H1 (cell line): ENCODE results near the gene RPUSD3. TPM values are rescaled to one million over a fixed set of nuclear protein-coding genes. Genes with fewer than 3 reads are reported as not detected.
A peak's percentile ranks its signal among the peaks of the same experiment; 100 is the strongest.

Experiments
- CTCF ChIA-PET: fragments of 300-600 bp; sonication (Branson Sonifier 250); formaldehyde crosslinking; loops from one replicate; lab custom pipeline; 2021; ENCODE audit not compliant: partially characterized antibody; lab: Charles Lee
- POLR2A ChIA-PET: fragments of 300-600 bp; sonication (Branson Sonifier 250); formaldehyde crosslinking; loops from one replicate; lab custom pipeline; 2021; ENCODE audit warnings: inconsistent platforms; ENCODE audit not compliant: partially characterized antibody; lab: Charles Lee
- DNase-seq, 2 experiments: peaks; one replicate each; pipeline versions ENCODE4 v3.0.0 to v3.0.0-alpha.2; 2010 to 2022; ENCODE audit warnings: low spot score in 2 of 2, low read depth in 1 of 2, mixed read lengths in 1 of 2
- FAIRE-seq: peaks from 2 replicates; lab custom pipeline; 2011; peaks lifted over from hg19 to GRCh38; lab: Jason Lieb, UNC
- H2AFZ ChIP-seq: 2 replicates; pipeline ENCODE4 v1.8.1; 2012; ENCODE audit warnings: low read length, inconsistent platforms
- H2AK5ac ChIP-seq: 2 replicates; pipeline ENCODE4 v1.6.1; 2013; ENCODE audit warnings: low read depth, low read length
- H2BK120ac ChIP-seq: replicated peaks from 2 replicates; pipeline ENCODE3; 2013; ENCODE audit warnings: low read depth, low read length, inconsistent platforms
- H2BK12ac ChIP-seq: 2 replicates; pipeline ENCODE4 v1.6.1; 2013; ENCODE audit warnings: low read depth, low read length
- H2BK15ac ChIP-seq: 2 replicates; pipeline ENCODE4 v1.6.1; 2013; ENCODE audit warnings: low read length
- H2BK20ac ChIP-seq: 2 replicates; pipeline ENCODE4 v1.6.1; 2013; ENCODE audit warnings: low read length
- H2BK5ac ChIP-seq: 2 replicates; pipeline ENCODE4 v1.6.1; 2013; ENCODE audit warnings: low read depth, low read length
- H3K14ac ChIP-seq: 2 replicates; pipeline ENCODE4 v1.6.1; 2013; ENCODE audit warnings: inconsistent platforms; ENCODE audit not compliant: insufficient read length
- H3K18ac ChIP-seq: 2 replicates; pipeline ENCODE4 v1.6.1; 2013; ENCODE audit warnings: low read length; ENCODE audit errors: extremely low read depth
- H3K23ac ChIP-seq: 2 replicates; pipeline ENCODE4 v1.6.1; 2013; ENCODE audit warnings: inconsistent platforms; ENCODE audit not compliant: insufficient read length
- H3K23me2 ChIP-seq: 2 replicates; pipeline ENCODE4 v1.6.1; 2013; ENCODE audit warnings: low read depth, low read length
- H3K27ac ChIP-seq: 2 replicates; pipeline ENCODE4 v1.6.1; 2011; ENCODE audit warnings: low read depth, low read length, inconsistent platforms
- H3K27me3 ChIP-seq, 4 experiments: replicated peaks in 1 of 4; 1 replicate in 1 of 4; 2 replicates in 3 of 4; pipeline versions ENCODE4 v1.6.1 to v1.8.1; 2011 to 2013; ENCODE audit warnings: low read length in 3 of 4, mild to moderate bottlenecking in 3 of 4, inconsistent platforms in 2 of 4, mixed read lengths in 2 of 4, moderate library complexity in 1 of 4; ENCODE audit not compliant: control insufficient read depth in 3 of 4, insufficient read depth in 3 of 4; ENCODE audit errors: extremely low read depth in 1 of 4
- H3K36me3 ChIP-seq, 4 experiments: 2 replicates each; pipeline versions ENCODE4 v1.6.1 to v1.8.1; 2011 to 2013; ENCODE audit warnings: mild to moderate bottlenecking in 4 of 4, low read length in 3 of 4, moderate library complexity in 2 of 4, control low read depth in 1 of 4, inconsistent platforms in 1 of 4; ENCODE audit not compliant: insufficient read depth in 4 of 4, control insufficient read depth in 2 of 4
- H3K4ac ChIP-seq: replicated peaks from 2 replicates; pipeline ENCODE3; 2013; ENCODE audit warnings: low read length, low read depth, mixed read lengths, inconsistent platforms; ENCODE audit not compliant: insufficient read length
- H3K4me1 ChIP-seq, 4 experiments: replicated peaks in 1 of 4; 1 replicate in 1 of 4; 2 replicates in 3 of 4; pipeline versions ENCODE4 v1.6.1 to v1.8.1; 2011 to 2013; ENCODE audit warnings: low read length in 3 of 4, inconsistent platforms in 2 of 4, mixed read lengths in 1 of 4; ENCODE audit not compliant: insufficient read depth in 4 of 4, control insufficient read depth in 3 of 4
- H3K4me2 ChIP-seq, 2 experiments: 2 replicates each; pipeline versions ENCODE4 v1.6.1 to v1.8.1; 2011 to 2013; ENCODE audit warnings: low read depth in 2 of 2, low read length in 2 of 2, control low read depth in 1 of 2, inconsistent platforms in 1 of 2, mild to moderate bottlenecking in 1 of 2; ENCODE audit not compliant: insufficient read depth in 1 of 2
- H3K4me3 ChIP-seq, 4 experiments: fragments of 200-600, 300-600 bp in 1 of 4; sonication (generic), shearing (Covaris generic), sonication (Bioruptor Twin) in 1 of 4; 2 replicates each; pipeline versions ENCODE4 v1.5.1 to v1.8.1; 2011 to 2016; ENCODE audit warnings: low read length in 4 of 4, low read depth in 3 of 4, control low read depth in 2 of 4, inconsistent platforms in 2 of 4, mild to moderate bottlenecking in 2 of 4, mixed read lengths in 1 of 4, moderate library complexity in 1 of 4; ENCODE audit not compliant: insufficient read depth in 2 of 4; ENCODE audit errors: extremely low read depth in 1 of 4
- H3K56ac ChIP-seq: replicated peaks from 2 replicates; pipeline ENCODE3; 2013; ENCODE audit warnings: low read depth, mild to moderate bottlenecking, mixed read lengths, low read length, inconsistent platforms; ENCODE audit not compliant: insufficient read length
- H3K79me1 ChIP-seq: 2 replicates; pipeline ENCODE4 v1.6.1; 2013; ENCODE audit warnings: low read depth, low read length, control low read depth
- H3K79me2 ChIP-seq, 2 experiments: 2 replicates each; pipeline versions ENCODE4 v1.6.1 to v1.8.1; 2012 to 2013; ENCODE audit warnings: low read length in 2 of 2, mild to moderate bottlenecking in 2 of 2, inconsistent platforms in 1 of 2; ENCODE audit not compliant: insufficient read depth in 2 of 2, control insufficient read depth in 1 of 2
- H3K9ac ChIP-seq, 4 experiments: replicated peaks in 1 of 4; 1 replicate in 1 of 4; 2 replicates in 3 of 4; pipeline versions ENCODE4 v1.6.1 to v1.8.1; 2011 to 2013; ENCODE audit warnings: low read depth in 3 of 4, low read length in 3 of 4, control low read depth in 2 of 4, mild to moderate bottlenecking in 2 of 4, moderate library complexity in 2 of 4, inconsistent platforms in 1 of 4; ENCODE audit errors: extremely low read depth in 1 of 4
- H3K9me3 ChIP-seq, 2 experiments: 2 replicates each; pipeline versions ENCODE4 v1.6.1 to v1.8.1; 2012 to 2013; ENCODE audit warnings: mild to moderate bottlenecking in 2 of 2, moderate library complexity in 2 of 2, control low read depth in 1 of 2, inconsistent platforms in 1 of 2, low read depth in 1 of 2, low read length in 1 of 2, mixed read lengths in 1 of 2; ENCODE audit not compliant: insufficient read depth in 2 of 2
- H4K20me1 ChIP-seq, 2 experiments: replicated peaks in 1 of 2; 2 replicates each; pipeline versions ENCODE3 to v1.8.1; 2011 to 2013; ENCODE audit warnings: inconsistent platforms in 2 of 2, low read length in 2 of 2, mild to moderate bottlenecking in 1 of 2; ENCODE audit not compliant: insufficient read depth in 2 of 2, control insufficient read depth in 1 of 2
- H4K5ac ChIP-seq: 2 replicates; pipeline ENCODE4 v1.6.1; 2013; ENCODE audit warnings: low read length, low read depth, mixed read lengths, inconsistent platforms; ENCODE audit not compliant: insufficient read length
- H4K8ac ChIP-seq: 2 replicates; pipeline ENCODE4 v1.8.0; 2013; ENCODE audit warnings: mild to moderate bottlenecking, moderate library complexity, low read length, inconsistent platforms; ENCODE audit not compliant: insufficient read depth; ENCODE audit errors: extremely low read depth
- H4K91ac ChIP-seq: replicated peaks from 2 replicates; pipeline ENCODE3; 2013; ENCODE audit warnings: low read length, mixed read lengths, inconsistent platforms; ENCODE audit not compliant: insufficient read length
- BRCA1 ChIP-seq: IDR thresholded peaks from 2 replicates; pipeline ENCODE4 v1.6.1; 2012; ENCODE audit warnings: low read depth, low read length, improper control_type of control experiment
- WGBS, 2 experiments: shearing (Covaris generic) in 1 of 2; methylation state at CpG; one replicate each; pipeline versions ENCODE4 v1.1.6 to v1.1.7; 2013 to 2015; ENCODE audit warnings: low lambda C conversion rate in 2 of 2, mixed read lengths in 2 of 2, inconsistent platforms in 1 of 2, low coverage in 1 of 2, missing lambda C conversion rate in 1 of 2; ENCODE audit not compliant: insufficient replicate concordance in 2 of 2, insufficient coverage in 1 of 2, insufficient read length in 1 of 2; ENCODE audit errors: extremely low coverage in 1 of 2, missing lambda C conversion rate in 1 of 2; 5-methylcytosine and 5-hydroxymethylcytosine counted together
- polyA plus RNA-seq, 7 experiments: library from polyadenylated mRNA; depleted of rRNA in 3 of 7; stranded (reverse) in 5 of 7; unstranded in 2 of 7; fragments of >200 nt in 5 of 7; fragments of 200-250 nt in 2 of 7; gene quantifications; 1 replicate in 5 of 7; 2 replicates in 1 of 7; 4 replicates in 1 of 7; pipeline versions ENCODE4 v1.2.1 to v1.2.3, GENCODE V29; 2011 to 2013; ENCODE audit warnings: missing spikeins in 2 of 7, mixed read lengths in 2 of 7
- total RNA-seq: library from RNA; stranded (reverse); fragmentation: NEBNext Ultra II Directional; extraction: Animal tissue kit (Norgen Biotek cat#: 25700); gene quantifications from 2 replicates; pipeline ENCODE4 v1.2.1, GENCODE V29; 2021

Gene RPUSD3
- total and polyA plus RNA-seq, 2 of the 8 experiments (the other 6 are each of a cell fraction or from before 2014, with no cell fraction given), result 68.4 to 154 TPM

GRCh38 chr3:9815986-9816385, 27.8 kb downstream of the RPUSD3 start:
- Histone ChIP-seq H3K56ac (no peak overlapping the region), H3K27ac (no peak overlapping the region), H2BK120ac (no peak overlapping the region), H2BK20ac (no peak overlapping the region), H3K36me3 (no peaks in the 10 kb centered on the region), H3K9ac (no peak overlapping the region), H3K4me3 (no peak overlapping the region), H3K23ac (no peak overlapping the region), H4K91ac (no peak overlapping the region), H3K9me3 (no peaks in the 10 kb centered on the region), H2AFZ (no peak overlapping the region), H4K20me1 (no peaks in the 10 kb centered on the region), H2BK15ac (no peak overlapping the region), H4K5ac (no peak overlapping the region), H3K18ac (no peak overlapping the region), H3K4me2 (no peak overlapping the region), H3K4me1 (no peaks in the 10 kb centered on the region), H2AK5ac (0 out of 2 replicates have a peak overlapping the region, but pooled peaks have one; percentile 13), H4K8ac (no peak overlapping the region), H3K79me1 (no peaks in the 10 kb centered on the region), H2BK12ac (no peak overlapping the region), H2BK5ac (no peak overlapping the region), H3K14ac (no peak overlapping the region), H3K79me2 (no peaks in the 10 kb centered on the region), H3K27me3 (peaks cover 0 to 5% (median 5%) of the 10 kb centered on the region in 4 experiments; a peak in 4 of 7 replicates), H3K23me2 (no peaks in the 10 kb centered on the region; the same call in 1 of the 2 replicates), H3K4ac (no peak overlapping the region)
- POLR2A ChIA-PET, result no interaction called here
- FAIRE-seq (no peak), DNase-seq (no peak)
- CTCF ChIA-PET, result no interaction called here
- 98% methylated on average over 9 of the region's 9 CpGs; no CpG with 5 or more reads in 1 of the 2 experiments for WGBS, 2 experiments
- no peak for TF ChIP-seq BRCA1
